IPS DF 6.9 (cell line): ENCODE data around the gene CORO7.

Experiments used
- DNase-seq: peaks from one replicate; pipeline ENCODE4 v3.0.0-alpha.2; 2013; ENCODE audit warnings: low read depth, low spot score
- H3K27ac ChIP-seq: one replicate; pipeline ENCODE4 v1.5.1; 2013; ENCODE audit warnings: low read length, control low read depth
- H3K27me3 ChIP-seq: 2 replicates; pipeline ENCODE4 v1.6.1; 2013; ENCODE audit warnings: mild to moderate bottlenecking, low read length; ENCODE audit not compliant: control insufficient read depth, insufficient read depth
- H3K36me3 ChIP-seq: 2 replicates; pipeline ENCODE4 v1.6.1; 2013; ENCODE audit warnings: low read length; ENCODE audit not compliant: control insufficient read depth, insufficient read depth
- H3K4me1 ChIP-seq: 2 replicates; pipeline ENCODE4 v1.6.1; 2013; ENCODE audit warnings: low read length; ENCODE audit not compliant: control insufficient read depth, insufficient read depth
- H3K4me3 ChIP-seq: 2 replicates; pipeline ENCODE4 v1.5.1; 2013; ENCODE audit warnings: mild to moderate bottlenecking, low read length
- H3K9me3 ChIP-seq: 2 replicates; pipeline ENCODE4 v1.6.1; 2013; ENCODE audit warnings: low read length, inconsistent platforms; ENCODE audit not compliant: control insufficient read depth, insufficient read depth
- WGBS: extraction: QIAGEN DNeasy Blood & Tissue Kit; methylation state at CpG from one replicate; pipeline ENCODE4 v1.1.7; 2013; ENCODE audit warnings: mixed read lengths, missing lambda C conversion rate; ENCODE audit not compliant: insufficient read length, insufficient coverage; 5-methylcytosine and 5-hydroxymethylcytosine counted together

The CORO7 gene

GRCh38 chr16:4382795-4383357 is 33.5 kb downstream of the CORO7 start:
- Histone ChIP-seq H3K36me3 (peaks cover 10% of the 10 kb centered on the region), H3K4me1 (peaks cover 10% of the 10 kb centered on the region), H3K4me3 (no peak overlapping the region), H3K27ac (no peak overlapping the region), H3K27me3 (no peaks in the 10 kb centered on the region), H3K9me3 (no peaks in the 10 kb centered on the region)
- WGBS = no CpG with 5 or more reads among the region's 21 CpGs
- DNase-seq = no peak

DNA sequence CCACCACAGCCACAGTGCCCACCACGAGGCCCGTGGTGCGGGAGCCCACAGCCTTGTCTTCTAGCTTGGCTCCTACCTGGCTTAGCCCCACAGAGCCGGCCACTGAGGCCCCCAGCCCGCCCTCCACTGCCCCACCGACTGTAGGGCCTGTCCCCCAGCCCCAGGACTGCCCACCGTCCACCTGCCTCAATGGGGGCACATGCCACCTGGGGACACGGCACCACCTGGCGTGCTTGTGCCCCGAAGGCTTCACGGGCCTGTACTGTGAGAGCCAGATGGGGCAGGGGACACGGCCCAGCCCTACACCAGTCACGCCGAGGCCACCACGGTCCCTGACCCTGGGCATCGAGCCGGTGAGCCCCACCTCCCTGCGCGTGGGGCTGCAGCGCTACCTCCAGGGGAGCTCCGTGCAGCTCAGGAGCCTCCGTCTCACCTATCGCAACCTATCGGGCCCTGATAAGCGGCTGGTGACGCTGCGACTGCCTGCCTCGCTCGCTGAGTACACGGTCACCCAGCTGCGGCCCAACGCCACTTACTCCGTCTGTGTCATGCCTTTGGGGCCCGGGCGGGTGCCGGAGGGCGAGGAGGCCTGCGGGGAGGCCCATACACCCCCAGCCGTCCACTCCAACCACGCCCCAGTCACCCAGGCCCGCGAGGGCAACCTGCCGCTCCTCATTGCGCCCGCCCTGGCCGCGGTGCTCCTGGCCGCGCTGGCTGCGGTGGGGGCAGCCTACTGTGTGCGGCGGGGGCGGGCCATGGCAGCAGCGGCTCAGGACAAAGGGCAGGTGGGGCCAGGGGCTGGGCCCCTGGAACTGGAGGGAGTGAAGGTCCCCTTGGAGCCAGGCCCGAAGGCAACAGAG is 34.2 kb downstream of the CORO7 start:
- Histone ChIP-seq H3K4me3 (no peak overlapping the region), H3K36me3 (peaks cover 10% of the 10 kb centered on the region), H3K27ac (no peak overlapping the region), H3K4me1 (peaks cover 12% of the 10 kb centered on the region), H3K9me3 (no peaks in the 10 kb centered on the region), H3K27me3 (no peaks in the 10 kb centered on the region)
- DNase-seq = no peak
- no CpG with 5 or more reads among the region's 55 CpGs for WGBS

- H3K27ac ChIP-seq = no peak overlapping the region
- DNase-seq = no peak
- no CpG with 5 or more reads among the region's 59 CpGs for WGBS
- no peaks in the 10 kb centered on the region for H3K9me3 ChIP-seq
- H3K36me3 ChIP-seq = peaks cover 10% of the 10 kb centered on the region
- no peaks in the 10 kb centered on the region for H3K27me3 ChIP-seq
- H3K4me1 ChIP-seq = peaks cover 17% of the 10 kb centered on the region
- H3K4me3 ChIP-seq = no peak overlapping the region
These were observed 35.1 kb downstream of the CORO7 start for GRCh38 chr16:4381072-4381934.

GRCh38 chr16:4380119-4381063 is 36.0 kb downstream of the CORO7 start:
- H3K27me3 ChIP-seq = no peaks in the 10 kb centered on the region
- no peaks in the 10 kb centered on the region for H3K9me3 ChIP-seq
- peaks cover 21% of the 10 kb centered on the region for H3K4me1 ChIP-seq
- no CpG with 5 or more reads among the region's 26 CpGs for whole genome bisulfite sequencing
- DNase-seq = no peak
- no peak overlapping the region for H3K4me3 ChIP-seq
- H3K36me3 ChIP-seq = peaks cover 10% of the 10 kb centered on the region
- H3K27ac ChIP-seq = no peak overlapping the region

DNA sequence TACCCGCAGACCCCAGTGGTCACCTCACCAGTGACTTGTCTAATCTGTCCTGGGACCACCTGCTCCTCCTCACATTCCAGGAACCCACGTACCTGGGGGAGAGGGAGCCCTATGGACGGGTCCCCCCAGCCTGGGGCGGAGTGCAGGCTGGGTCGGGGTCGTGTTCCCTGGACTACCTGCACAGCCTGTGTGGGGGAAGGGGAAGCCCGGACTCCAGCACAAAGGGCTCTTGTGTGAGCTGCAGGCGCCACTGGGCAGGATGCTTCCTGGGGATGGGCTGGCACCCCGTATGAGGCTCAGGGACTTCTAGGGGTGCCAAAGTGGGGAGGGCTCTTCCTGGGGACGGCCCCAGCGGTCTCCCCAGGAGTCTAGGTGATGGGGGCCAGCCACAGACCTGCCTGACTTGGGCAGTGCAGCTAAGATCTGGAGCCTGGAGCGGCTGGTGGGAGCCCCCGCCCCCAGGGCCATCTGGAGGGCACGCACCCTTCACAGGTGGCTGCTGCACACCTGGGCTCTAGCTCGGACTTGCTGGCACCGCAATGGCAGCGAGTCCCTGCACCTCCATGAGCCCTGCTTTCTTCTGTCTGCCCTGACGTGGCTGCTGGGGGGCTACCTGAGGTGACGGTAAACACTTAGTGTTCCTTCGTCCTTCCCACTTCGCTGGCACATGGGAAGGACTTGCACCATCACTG is 37.3 kb downstream of the CORO7 start:
- Histone ChIP-seq H3K4me1 (peaks cover 28% of the 10 kb centered on the region), H3K36me3 (peaks cover 10% of the 10 kb centered on the region), H3K4me3 (no peak overlapping the region), H3K9me3 (no peaks in the 10 kb centered on the region), H3K27ac (no peak overlapping the region), H3K27me3 (no peaks in the 10 kb centered on the region)
- no peak for DNase-seq
- WGBS = no CpG with 5 or more reads among the region's 21 CpGs

GRCh38 chr16:4378161-4378666 is 38.2 kb downstream of the CORO7 start:
- Histone ChIP-seq H3K27ac (no peak overlapping the region), H3K36me3 (peaks cover 10% of the 10 kb centered on the region), H3K9me3 (no peaks in the 10 kb centered on the region), H3K4me1 (peaks cover 34% of the 10 kb centered on the region), H3K27me3 (no peaks in the 10 kb centered on the region), H3K4me3 (no peak overlapping the region)
- WGBS = no CpG with 5 or more reads among the region's 15 CpGs
- DNase-seq = no peak

- no peak overlapping the region for H3K4me3 ChIP-seq
- no peak overlapping the region for H3K27ac ChIP-seq
- peaks cover 39% of the 10 kb centered on the region for H3K4me1 ChIP-seq
- no peaks in the 10 kb centered on the region for H3K9me3 ChIP-seq
- peaks cover 5% of the 10 kb centered on the region for H3K36me3 ChIP-seq
- WGBS = no CpG with 5 or more reads among the region's 12 CpGs
- H3K27me3 ChIP-seq = no peaks in the 10 kb centered on the region
- DNase-seq = no peak
These were observed 38.7 kb downstream of the CORO7 start for GRCh38 chr16:4377573-4378154.

- no peak for DNase-seq
- no peak overlapping the region for H3K27ac ChIP-seq
- H3K27me3 ChIP-seq = no peaks in the 10 kb centered on the region
- no peaks in the 10 kb centered on the region for H3K9me3 ChIP-seq
- WGBS = no CpG with 5 or more reads among the region's 27 CpGs
- peaks cover 1% of the 10 kb centered on the region for H3K36me3 ChIP-seq
- no peak overlapping the region for H3K4me3 ChIP-seq
- peaks cover 43% of the 10 kb centered on the region for H3K4me1 ChIP-seq
These were observed 39.4 kb downstream of the CORO7 start for GRCh38 chr16:4376893-4377572.
